Activated CD4-positive, alpha-beta T cell treated with anti-CD3 and anti-CD28 coated beads, Interleukin-10, Interleukin-2, amounts not matched to agents 100 ng/mL and 50 ng/mL, durations not matched to agents 16 hours and 8 hours (primary cell): ENCODE measurements around the gene HGS.

Source experiments
- DNase-seq: peaks from one replicate; pipeline ENCODE4 v3.0.0-alpha.2; 2020

Gene HGS

DNA sequence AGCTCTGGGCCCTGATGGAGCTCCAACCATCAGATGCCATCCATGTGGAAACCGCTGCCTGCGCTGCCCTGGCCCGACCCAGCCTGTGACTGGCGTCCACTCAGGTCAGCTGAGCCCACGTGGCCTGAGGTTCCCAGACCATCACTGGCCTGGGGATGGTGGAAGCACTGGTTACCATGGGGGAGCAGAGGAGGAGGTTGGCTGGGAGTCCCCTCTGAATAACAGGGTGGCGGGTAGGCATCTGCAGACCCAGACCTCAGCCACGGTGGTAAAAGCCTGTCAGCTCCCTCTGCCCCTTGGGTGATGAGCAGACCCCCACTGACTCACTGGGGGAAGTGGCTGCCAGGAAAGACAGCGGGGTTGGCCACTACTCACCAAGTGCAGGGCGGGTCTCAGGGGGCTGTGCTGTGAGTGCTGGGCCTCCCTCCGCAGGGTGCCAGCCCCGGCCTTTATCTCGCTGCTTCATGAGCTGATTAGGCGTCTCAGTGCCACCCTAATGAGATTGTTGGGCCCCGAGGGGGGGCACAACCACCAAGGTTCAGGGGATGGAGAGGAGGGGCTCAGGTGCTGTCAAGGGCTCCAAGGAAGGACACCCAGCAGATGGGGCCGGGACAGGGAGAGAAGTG is 27.6 kb upstream of the HGS start, which contains the start of gene PDE6G:
TSS of gene PDE6G (minus strand) at position 425 of the 626 bp plus-strand sequence. CDS start 3,237 bp downstream, outside the sequence.
- no peak for DNase-seq

DNA sequence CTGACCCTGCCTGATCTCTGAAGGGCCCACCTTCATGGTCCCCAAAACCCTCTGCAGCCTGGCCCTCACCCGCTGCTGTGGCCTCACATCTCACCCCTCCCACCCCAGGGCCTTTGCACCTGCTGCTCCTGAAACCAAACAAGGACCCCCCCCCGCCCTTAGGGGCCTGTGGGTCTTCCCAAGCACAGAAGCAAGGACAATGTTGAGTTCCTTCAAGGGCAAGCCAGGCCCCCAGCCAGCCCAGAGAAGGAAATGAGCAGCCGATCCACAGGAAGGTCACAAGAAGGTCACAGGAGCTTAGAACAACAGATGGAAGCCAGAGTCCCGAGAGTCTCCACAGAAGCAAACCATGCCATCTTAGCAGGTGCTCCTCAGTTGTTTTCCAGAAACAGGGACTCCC is 27.0 kb upstream of the HGS start:
- DNase-seq, result no peak

DNA sequence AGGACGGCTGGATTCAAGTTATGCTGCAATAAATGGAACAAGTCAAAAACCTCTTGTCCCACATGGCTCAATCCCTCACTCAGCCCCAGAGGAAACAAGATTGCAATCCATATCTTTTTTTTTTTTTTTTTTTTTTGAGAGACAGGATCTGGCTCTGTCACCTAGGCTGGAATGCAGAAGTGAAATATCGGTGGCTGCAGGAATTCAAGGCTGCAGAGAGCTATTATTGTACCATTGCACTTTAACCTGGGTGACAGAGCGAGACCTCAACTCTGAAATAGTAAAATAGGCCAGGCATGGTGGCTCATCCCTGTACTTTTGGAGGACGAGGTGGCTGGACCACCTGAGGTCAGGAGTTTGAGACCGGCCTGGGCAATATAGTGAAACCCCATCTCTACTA is 24.8 kb upstream of the HGS start:
- DNase-seq, result no peak

DNA sequence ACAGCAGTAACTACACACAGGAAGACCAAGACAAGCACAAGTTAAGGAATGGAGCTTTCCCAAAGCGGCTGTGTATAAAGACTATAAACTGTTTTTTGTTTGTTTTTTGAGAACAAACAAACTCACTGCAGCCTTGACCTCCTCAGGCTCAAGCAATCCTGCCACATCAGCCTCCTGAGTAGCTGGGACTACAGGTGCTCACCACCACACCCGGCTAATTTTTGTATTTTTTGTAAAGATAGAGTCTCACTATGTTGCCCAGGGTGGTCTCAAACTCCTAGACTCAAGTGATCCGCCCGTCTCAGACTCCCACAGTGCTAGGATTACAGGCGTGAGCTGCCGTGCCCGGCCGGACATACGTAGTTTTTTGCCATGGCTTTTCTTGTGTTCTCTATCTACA is 23.4 kb upstream of the HGS start:
- no peak for DNase-seq

DNA sequence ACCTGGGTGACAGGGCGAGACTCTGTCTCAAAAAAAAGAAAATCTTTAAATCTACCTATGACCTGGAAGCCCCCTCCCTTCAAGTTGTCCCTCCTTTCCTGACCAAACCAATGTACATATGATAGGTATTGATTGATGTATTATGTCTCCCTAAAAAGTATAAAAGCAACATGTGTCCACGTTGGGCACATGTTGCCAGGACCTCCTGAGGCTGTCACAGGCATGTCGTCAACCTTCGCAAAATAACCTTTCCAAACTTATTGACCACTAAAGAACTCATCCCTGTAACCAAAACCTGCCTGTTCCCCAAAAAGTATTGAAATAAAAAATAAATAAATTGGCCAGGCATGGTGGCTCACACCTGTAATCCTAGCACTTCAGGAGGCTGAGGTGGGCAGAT is 21.8 kb upstream of the HGS start:
- DNase-seq, result no peak

DNA sequence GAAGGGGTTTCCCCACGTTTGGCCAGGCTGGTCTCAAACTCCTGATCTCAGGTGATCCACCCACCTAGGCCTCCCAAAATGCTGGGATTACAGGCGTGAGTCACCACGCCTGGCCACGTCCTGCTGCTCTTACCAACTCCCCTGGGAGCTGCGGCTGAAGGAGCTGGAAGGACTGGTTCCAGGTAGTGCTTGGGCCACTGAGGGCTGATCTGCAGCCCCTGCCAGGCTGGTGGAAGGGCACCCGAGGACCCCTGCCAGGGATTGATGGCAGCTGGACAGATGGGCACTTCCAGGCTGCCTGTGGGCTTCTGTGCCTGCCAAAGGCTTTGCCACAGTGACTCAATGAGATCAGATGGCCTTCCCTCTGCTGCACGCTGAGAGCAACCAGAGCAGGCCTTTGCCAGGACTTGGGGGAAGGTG is 19.8 kb upstream of the HGS start:
- DNase-seq, result peak; percentile 27

DNA sequence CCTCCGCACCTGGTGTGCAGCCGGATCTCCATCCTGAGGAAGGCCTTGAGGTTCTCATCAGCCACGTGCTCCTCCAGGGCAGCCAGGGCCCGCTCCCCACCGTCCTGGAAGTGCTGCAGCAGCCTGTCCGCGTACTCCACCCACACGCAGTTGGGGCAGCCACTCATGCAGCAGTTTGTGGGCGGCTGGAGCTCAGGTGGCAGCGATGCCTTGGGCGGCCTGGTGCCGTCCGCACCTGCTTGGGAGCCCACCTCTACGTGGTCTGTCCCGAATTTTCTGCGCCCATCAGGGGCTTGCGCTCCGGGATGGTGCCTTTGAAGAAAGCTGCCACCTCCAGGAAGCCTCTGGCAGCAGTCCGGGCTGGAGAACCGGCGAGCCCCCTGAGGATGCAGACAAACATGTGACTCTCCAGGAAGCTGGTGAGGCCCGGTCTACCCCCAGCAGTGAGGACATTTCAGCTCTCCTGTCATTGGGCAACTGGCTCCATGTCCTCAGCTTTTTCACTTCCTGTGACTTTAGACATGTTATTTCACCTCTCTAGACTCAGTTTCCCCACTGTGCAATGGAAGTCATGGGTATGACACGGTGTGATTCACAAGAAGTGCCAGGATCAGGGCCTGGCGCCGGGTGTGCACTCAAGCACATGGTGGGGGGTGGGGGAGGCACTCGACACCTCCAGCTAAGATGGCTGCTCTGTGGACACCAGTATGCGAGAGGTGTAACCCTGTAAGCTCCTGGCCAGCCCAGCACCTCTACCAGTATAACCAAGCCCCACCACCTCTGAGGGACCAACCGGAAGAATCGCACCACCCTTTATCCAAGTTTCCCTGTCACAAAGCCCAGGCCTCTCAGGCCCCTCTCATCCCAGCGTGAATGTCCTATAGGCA is 18.4 kb upstream of the HGS start:
- DNase-seq, result peak; percentile 77

DNA sequence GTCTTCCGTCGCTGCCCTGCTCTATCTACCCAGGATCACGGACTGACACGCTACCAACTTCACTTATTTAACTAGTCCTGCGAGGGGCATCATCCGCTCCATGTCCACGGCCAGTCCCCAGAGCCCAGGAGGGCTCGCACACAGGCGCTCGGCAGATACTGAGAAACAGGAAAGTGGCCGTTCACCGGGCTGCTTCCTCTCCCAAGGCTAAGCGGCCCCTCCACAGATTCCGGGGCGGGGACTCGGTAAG is 17.8 kb upstream of the HGS start:
- no peak for DNase-seq

DNA sequence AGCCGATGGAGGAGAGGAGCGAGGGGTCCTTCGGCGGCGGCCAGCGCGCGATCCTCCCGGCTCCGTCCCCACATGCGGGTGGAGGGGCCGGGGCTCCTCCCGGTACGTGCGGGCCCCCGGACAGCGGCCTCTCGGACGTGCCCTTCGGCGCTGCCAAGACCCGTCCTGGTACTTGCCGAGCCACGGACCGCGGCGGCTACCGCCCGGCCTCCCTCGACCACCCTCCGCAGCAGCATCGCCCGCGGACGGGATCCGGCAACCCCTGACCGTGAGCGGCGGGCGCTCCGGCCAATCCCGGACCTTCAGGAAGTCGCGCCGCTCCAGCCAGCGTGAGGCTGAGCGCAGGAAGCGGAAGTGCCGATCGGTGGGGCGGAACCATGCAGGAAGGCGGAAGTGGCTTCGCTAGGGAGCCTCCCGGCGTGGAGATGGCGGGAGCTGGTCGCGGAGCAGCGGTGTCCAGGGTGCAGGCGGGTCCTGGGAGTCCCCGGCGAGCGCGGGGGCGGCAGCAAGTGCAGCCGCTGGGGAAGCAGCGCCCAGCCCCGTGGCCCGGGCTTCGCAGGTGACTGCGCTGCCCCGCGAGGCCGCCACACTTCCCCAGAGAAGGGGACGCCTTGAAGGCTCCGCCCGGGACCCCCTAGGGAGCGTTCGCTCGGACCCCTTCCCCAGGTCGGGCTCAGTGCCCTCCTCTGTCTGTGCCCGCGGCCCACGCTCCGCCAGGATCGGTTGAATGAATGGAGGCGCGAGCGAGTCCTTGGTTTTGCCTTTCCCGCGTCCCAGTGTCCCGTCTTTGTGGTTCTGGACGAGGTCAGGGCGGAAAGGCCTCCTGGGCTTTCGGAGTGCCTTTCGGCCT is 17.2 kb upstream of the HGS start, which contains the start of the genes CCDC137 and OXLD1:
TSS of gene CCDC137 (plus strand) at position 396 of the 850 bp plus-strand sequence. CDS start at position 426, 30 bp downstream.
TSS of gene OXLD1 (minus strand) at position 264 of the 850 bp plus-strand sequence. CDS start at position 236, 28 bp downstream.
- peak; percentile 98 for DNase-seq

DNA sequence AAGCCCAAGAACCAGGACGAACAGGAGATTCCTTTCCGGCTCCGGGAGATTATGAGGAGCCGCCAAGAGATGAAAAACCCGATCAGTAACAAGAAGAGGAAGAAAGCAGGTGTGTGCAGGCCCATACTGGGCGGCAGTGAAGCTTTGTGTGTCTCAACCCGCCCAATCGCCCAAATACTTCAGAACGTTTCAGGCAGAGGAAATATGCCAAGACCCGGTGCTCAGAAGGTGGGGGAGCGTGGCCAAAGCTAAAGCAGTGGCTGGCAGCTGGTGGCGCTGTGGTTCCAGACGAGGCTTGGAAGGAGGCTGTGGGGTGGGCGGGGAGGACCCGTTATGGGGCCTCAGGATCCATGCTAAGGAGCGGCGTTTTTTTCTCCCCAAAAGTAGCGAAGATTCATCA is 16.1 kb upstream of the HGS start:
- no peak for DNase-seq

DNA sequence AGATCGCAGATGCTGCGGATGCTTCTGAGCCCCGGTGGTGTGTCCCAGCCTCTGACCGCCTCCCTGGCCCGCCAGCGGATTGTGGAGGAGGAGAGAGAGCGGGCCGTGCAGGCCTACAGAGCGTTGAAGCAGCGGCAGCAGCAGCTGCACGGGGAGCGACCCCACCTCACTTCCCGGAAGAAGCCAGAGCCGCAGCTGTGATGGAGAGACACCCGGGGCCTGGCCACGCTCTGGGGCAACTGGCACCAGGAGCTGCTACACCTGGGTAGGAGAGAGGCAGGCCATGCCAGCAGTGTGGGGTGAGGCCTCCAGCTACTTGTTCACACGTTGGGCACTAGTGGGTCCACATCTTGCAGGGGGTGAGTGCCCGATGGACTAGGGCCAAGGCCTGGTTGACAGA is 11.3 kb upstream of the HGS start:
- DNase-seq, result no peak

DNA sequence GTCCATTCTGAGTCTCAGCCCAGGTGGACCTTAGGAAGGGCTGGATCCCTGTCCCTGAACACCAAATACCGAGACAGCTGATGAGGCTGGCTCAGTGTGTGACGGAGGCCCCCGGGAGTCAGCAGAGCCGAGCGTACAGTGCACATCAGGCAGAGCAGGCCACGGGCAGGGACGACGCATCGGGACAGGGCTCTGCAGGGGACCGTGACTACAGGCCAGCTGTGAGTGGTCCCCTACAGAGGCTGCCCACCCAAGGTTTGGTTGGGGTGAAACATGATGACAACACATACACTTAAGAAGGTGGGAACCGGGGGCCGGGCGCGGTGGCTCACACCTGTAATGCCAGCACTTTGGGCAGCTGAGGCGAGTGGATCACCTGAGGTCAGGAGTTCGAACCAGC is 10.9 kb upstream of the HGS start:
- DNase-seq, result no peak

DNA sequence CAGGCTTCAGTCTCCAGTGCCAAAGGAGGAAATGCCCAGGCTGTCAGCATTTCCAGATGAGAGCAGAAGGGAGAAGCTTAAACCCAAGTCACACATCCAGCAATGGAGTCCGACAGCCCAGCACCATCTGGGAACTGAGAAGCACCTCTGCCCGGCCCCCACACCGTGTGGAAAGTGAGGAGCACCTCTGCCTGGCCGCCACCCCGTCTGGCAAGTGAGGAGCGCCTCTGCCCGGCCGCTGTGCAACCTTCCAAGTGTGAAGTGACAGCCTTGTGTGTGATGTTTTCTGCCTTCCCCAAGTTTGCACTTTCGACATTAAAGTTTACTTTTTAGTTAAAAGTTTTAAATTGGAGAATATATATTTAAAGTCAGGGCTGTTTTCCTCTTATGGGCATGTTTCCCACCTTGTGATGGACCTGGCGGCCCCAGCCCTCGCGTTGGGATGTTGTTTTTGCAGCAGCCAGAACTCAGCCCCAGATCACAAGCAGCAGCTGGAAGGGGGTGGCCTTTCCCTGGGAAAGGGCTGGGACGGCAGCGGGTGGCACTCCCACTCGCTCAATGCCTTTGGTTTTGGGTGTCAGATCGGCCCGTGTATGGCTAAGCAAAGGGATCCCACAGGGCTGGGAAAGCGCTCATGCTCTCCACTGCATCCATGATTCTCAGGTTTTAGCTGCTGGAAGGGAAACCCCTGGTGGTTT is 10.1 kb upstream of the HGS start:
- no peak for DNase-seq

DNA sequence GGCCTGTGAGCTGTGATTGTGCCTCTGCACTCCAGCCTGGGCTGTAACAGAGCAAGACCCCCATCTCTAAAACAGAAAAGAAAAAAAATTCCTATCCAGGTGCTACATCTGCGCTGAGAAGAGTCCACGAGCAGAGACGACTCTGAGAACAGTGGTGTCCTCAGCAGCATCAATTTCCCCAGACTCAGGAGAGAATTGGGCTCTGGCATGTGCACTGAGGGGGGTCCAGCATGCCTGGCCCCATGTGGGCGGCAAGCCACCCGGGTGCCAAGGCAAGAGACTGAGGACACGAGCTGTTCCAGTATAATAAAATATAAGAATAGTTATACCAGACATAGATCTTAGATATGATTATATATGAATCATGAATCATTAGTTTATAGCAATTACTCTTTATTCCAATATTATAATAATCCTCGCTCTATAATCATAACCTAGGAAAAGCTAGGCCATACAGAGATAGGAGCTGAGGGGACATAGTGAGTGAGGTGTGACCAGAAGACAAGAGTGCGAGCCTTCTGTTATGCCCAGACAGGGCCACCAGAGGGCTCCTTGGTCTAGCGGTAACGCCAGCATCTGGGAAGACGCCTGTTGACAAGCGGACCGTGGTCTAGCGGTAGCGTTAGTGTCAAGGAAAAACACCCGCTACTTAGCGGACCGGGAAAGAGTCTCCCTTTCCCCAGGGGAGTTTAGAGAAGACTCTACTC is 8.1 kb upstream of the HGS start:
- DNase-seq, result peak; percentile 47

DNA sequence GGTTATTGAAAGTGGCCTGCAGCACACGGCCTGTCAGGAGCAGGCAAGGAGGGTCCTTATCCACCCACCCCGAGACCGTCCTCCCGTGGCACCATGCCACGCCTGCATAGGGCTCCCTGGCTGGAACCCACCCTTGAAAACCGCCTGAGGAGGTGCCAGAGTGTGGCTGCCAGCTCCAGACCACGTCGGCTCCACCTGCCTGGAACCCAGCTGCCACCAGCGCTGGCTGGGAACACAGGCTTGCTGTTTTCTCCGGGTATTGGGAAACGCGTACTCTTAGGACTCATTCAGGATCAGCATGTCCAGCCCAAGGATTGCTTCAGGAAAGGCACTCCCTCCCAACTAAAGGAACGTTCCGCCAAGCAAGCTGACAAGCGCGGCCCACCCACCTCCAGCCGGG is 6.9 kb upstream of the HGS start:
- no peak for DNase-seq

DNA sequence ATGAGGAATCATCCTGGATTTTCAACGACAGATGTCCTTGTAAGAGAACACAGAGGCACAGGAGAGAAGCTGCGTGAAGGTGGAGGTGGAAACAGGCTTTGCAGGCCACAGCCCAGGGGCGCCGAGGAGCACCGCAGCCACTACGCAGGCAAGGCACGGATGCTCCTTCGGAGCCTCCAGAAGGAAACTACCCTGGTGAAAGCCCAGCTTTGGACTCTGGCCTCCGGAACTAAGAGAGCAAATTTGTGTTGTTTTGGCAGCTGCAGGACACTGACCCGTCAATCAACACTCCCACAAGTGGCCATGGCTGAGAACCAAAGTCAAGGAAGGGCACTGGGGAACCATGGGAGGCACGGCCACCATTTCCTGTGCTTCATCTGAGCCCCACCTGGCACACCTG is 3.7 kb upstream of the HGS start:
- no peak for DNase-seq

DNA sequence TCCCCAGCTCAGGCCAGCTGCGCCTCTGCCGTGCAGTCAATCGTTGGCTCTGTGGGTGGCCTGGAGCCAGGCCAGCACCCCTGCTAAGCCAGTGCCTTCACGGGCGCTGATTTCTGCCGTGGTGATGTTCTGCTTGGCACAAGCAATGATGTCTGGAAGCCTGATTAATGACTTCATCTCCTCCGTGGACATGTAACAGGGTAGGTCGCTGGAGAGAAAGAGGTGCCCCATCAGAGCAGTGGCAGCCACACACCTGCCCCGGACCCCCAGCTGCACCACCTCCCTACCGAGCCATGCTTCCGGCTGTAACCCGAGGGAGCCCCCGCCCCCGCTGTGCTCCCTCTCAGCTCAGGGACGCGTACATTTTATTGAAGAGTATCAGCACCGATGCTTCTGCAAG is 2.1 kb upstream of the HGS start:
- no peak for DNase-seq

DNA sequence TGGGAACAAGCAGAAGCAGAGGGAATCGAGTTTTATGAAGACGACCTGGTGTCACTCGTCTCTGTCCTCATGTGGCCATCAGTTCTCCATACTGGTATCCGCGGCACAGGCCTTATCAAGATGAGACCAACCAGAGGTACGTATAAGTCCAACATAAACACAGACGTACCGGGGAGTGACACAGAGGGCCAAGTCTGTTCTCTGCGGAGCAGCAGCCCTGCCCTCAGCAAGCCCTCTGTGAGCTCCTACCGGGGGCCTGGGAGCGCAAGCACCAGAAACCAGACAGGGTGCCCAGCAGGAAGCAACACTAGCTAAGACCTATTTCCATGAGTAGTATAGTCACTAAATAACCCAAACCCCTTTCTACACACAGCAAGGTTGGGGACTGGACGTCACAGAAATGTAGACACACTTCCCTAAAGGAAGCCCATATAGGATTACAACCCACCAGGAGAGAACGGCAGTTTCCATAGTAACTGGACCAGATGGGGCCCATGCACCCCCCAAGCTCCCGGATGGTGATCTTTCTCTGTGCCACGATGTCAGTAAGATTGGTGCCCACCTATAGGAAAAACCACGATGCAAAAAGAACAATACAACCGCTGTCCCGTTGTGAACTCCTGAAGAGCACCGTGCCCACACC is 1.1 kb upstream of the HGS start:
- DNase-seq, result no peak

DNA sequence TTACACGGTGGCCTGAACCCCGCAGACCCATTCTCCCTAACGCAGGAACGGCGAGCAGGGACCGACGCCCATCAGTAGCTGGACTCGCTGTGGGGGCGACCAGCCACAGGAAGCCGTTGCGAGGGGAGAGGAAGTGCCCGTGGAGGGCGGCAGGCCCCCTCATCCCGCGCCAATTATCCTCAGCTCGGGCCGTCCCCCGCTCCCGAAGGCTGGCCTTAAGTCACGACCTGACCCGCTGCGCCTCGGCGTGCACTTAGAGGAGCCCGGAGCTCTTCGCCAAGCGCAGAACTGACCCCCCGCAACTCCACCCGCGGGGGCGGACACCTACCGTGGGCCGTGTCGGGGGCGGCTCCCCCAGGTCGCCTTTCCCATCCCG is 615 bp upstream of the HGS start:
- no peak for DNase-seq

DNA sequence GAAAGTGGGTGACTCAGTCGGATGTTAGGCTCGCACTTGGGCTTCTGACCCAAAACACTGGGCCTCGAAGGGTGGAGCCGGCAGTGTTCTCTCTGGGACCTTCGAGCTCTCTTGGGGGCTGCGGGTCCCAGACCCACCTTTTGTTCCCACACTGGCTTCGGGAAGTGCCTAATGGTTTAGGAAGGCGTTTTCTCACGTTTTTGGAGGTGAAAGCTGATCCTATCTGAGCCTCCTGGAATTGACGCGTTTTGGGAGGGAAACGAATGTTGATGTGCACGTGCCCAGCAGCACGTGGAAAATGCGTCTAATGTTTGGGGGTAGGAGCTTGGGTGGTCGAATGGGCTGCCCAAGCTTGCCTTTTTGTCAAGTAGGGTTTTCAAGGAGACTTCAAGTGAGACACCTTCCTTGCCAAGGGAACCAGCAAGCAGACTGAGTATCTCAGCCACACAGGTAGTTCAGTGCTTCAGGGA is 666 bp downstream of the HGS start:
- peak; percentile 45 for DNase-seq

DNA sequence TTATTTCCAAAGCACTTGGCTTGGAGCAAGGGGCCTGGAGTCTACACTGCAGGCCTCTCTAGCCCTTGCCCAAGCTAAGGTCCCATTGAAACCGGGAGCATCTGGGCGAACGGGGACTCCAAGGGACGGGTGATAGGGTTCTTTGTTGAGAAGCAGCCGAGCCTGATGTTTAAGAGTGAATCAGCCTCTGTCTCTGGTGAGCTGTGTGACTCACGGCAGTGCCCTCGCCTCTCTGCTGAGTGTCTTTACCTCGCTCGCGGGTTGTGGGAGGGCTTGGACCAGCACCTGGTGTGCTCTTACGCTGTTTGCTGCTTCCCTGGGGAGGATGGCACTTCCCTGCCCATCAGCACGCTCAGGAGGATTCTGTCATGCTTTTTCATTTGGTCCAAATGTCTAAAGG is 1.3 kb downstream of the HGS start:
- DNase-seq, result peak; percentile 55

DNA sequence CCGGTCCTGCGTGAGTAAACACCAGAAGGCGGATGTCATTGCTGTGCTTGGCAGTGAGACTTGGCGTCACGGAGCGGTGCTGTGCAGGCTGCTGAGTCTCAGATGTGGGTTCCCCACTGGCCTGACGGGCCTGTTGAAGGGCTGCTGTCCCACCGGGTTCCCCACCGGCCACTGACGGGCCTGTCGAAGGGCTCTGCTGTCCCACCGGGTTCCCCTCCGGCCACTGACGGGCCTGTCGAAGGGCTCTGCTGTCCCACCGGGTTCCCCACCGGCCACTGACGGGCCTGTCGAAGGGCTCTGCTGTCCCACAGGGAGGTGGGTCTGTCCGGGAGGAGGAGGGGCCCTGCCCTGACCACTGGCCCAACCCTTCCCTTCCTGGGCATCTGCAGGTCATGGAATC is 2.8 kb downstream of the HGS start:
- DNase-seq, result no peak
